Measurements from ENCODE around the gene CDK16.

The CDK16 gene

GRCh38 chrX:47218280-47218919 lies at the start of gene CDK16:
Gene CDK16 (plus strand): TSS chrX:47218681. CDS start chrX:47223558, 4,877 bp downstream.
- peak; percentile 53 for DNase-seq

GRCh38 chrX:47169273-47169672 lies 49.2 kb upstream of the CDK16 start:
- no peak for DNase-seq

GRCh38 chrX:47169726-47170515 lies 48.6 kb upstream of the CDK16 start:
- DNase-seq, result no peak

GRCh38 chrX:47170861-47171692 lies 47.4 kb upstream of the CDK16 start:
- no peak for DNase-seq

- no peak for DNase-seq
Measured at GRCh38 chrX:47171996-47172395, 46.5 kb upstream of the CDK16 start.

- no peak for DNase-seq
Measured at GRCh38 chrX:47172549-47172948, 45.9 kb upstream of the CDK16 start.

GRCh38 chrX:47172971-47173792 lies 45.3 kb upstream of the CDK16 start:
- no peak for DNase-seq

- DNase-seq, result no peak
Measured at GRCh38 chrX:47174376-47174775, 44.1 kb upstream of the CDK16 start.

GRCh38 chrX:47174846-47175587 lies 43.5 kb upstream of the CDK16 start:
- DNase-seq, result no peak

GRCh38 chrX:47175588-47175980 lies 42.9 kb upstream of the CDK16 start:
- no peak for DNase-seq

GRCh38 chrX:47176101-47176740 lies 42.3 kb upstream of the CDK16 start:
- DNase-seq, result no peak

GRCh38 chrX:47177079-47177478 lies 41.4 kb upstream of the CDK16 start:
- no peak for DNase-seq

- no peak for DNase-seq
Measured at GRCh38 chrX:47178337-47178736, 40.1 kb upstream of the CDK16 start.

GRCh38 chrX:47179221-47179927 lies 39.1 kb upstream of the CDK16 start:
- DNase-seq, result no peak

- DNase-seq, result no peak
Measured at GRCh38 chrX:47179928-47180255, 38.6 kb upstream of the CDK16 start.

- DNase-seq, result no peak
Measured at GRCh38 chrX:47180346-47180745, 38.1 kb upstream of the CDK16 start.

- DNase-seq, result no peak
Measured at GRCh38 chrX:47181301-47181700, 37.2 kb upstream of the CDK16 start.

- no peak for DNase-seq
Measured at GRCh38 chrX:47182106-47182700, 36.3 kb upstream of the CDK16 start.

GRCh38 chrX:47184486-47184885 lies 34.0 kb upstream of the CDK16 start:
- no peak for DNase-seq

- DNase-seq, result no peak
Measured at GRCh38 chrX:47185241-47185640, 33.2 kb upstream of the CDK16 start.

All from COR-L47 (cell line).